CD4-positive, alpha-beta memory T cell (primary cell): Measurements from ENCODE around the gene SUCLG2. TPM values are rescaled to one million over a fixed set of nuclear protein-coding genes. Genes with fewer than 3 reads are reported as not detected.
A peak's percentile ranks its signal among the peaks of the same experiment; 100 is the strongest.

ENCODE experiments used
- CTCF ChIA-PET: fragments of 350-600 bp; sonication (Branson Sonifier 250); formaldehyde crosslinking; loops from one replicate; lab custom pipeline; 2021; ENCODE audit warnings: inconsistent platforms; ENCODE audit not compliant: partially characterized antibody; lab: Charles Lee
- POLR2A ChIA-PET: fragments of 350-600 bp; sonication (Branson Sonifier 250); formaldehyde crosslinking; loops from one replicate; lab custom pipeline; 2021; ENCODE audit not compliant: partially characterized antibody; lab: Charles Lee
- DNase-seq, 5 donors: peaks; one replicate each; pipeline versions ENCODE4 v3.0.0 to v3.0.0-alpha.2; 2020 to 2022; ENCODE audit warnings: mixed read lengths in 1 of 5
- H3K27ac ChIP-seq: one replicate; pipeline ENCODE4 v1.7.0; 2013; ENCODE audit warnings: low read depth, low read length
- H3K27me3 ChIP-seq: 2 replicates; pipeline ENCODE4 v1.7.0; 2013; ENCODE audit warnings: mild to moderate bottlenecking, low read length, moderate library complexity; ENCODE audit not compliant: insufficient read depth
- H3K36me3 ChIP-seq: 2 replicates; pipeline ENCODE4 v1.7.0; 2013; ENCODE audit warnings: mild to moderate bottlenecking, low read length, moderate library complexity; ENCODE audit not compliant: insufficient read depth
- H3K4me1 ChIP-seq: 2 replicates; pipeline ENCODE4 v1.7.0; 2013; ENCODE audit warnings: mild to moderate bottlenecking, low read length, moderate library complexity; ENCODE audit not compliant: insufficient read depth
- H3K4me3 ChIP-seq, 2 donors: one replicate each; pipeline ENCODE4 v1.7.0; 2013; ENCODE audit warnings: low read length in 2 of 2, mild to moderate bottlenecking in 1 of 2
- H3K9me3 ChIP-seq, 2 donors: one replicate each; pipeline ENCODE4 v1.7.0; 2013; ENCODE audit warnings: low read length in 2 of 2, control low read depth in 1 of 2; ENCODE audit not compliant: control insufficient read depth in 1 of 2
- H3K27ac Mint-ChIP-seq, 7 donors: one replicate each; pipeline ENCODE4 v1.8.0; 2020 to 2021; ENCODE audit warnings: mixed read lengths in 7 of 7, mild to moderate bottlenecking in 6 of 7, inconsistent platforms in 3 of 7, moderate library complexity in 3 of 7
- H3K27me3 Mint-ChIP-seq, 2 donors: one replicate each; pipeline ENCODE4 v1.8.0; 2020 to 2021; ENCODE audit warnings: mixed read lengths in 2 of 2
- H3K36me3 Mint-ChIP-seq, 2 donors: one replicate each; pipeline ENCODE4 v1.8.0; 2020 to 2021; ENCODE audit warnings: mixed read lengths in 2 of 2, inconsistent platforms in 1 of 2, mild to moderate bottlenecking in 1 of 2
- H3K4me1 Mint-ChIP-seq, 4 donors: one replicate each; pipeline ENCODE4 v1.8.0; 2020 to 2021; ENCODE audit warnings: mixed read lengths in 4 of 4, mild to moderate bottlenecking in 1 of 4
- H3K4me3 Mint-ChIP-seq, 8 donors: one replicate each; pipeline ENCODE4 v1.8.0; 2020 to 2021; ENCODE audit warnings: mixed read lengths in 8 of 8, mild to moderate bottlenecking in 7 of 8, moderate library complexity in 6 of 8, inconsistent platforms in 3 of 8
- H3K9me3 Mint-ChIP-seq, 8 donors: one replicate each; pipeline ENCODE4 v1.8.0; 2020 to 2021; ENCODE audit warnings: mixed read lengths in 8 of 8, mild to moderate bottlenecking in 5 of 8, inconsistent platforms in 3 of 8, moderate library complexity in 1 of 8
- intact Hi-C: fragments of 100-400 bp; cut with micrococcal nuclease; formaldehyde crosslinking; loops from one replicate; pipeline ENCODE4 v1.15.1; 2023
- polyA plus RNA-seq, 2 donors: library from polyadenylated mRNA; unstranded; fragments of 300-500 nt; fragmentation: Illumina TruSeq; gene quantifications; one replicate each; pipeline ENCODE4 v1.2.3, GENCODE V29; 2021
- total RNA-seq, 2 experiments: library from RNA; stranded (reverse); gene quantifications; one replicate each; pipeline ENCODE4 v1.2.3, GENCODE V29; 2021

The SUCLG2 gene
- total and polyA plus RNA-seq, 4 experiments from 2014 or later: 46.1 to 114 (median 56.8) TPM

DNA sequence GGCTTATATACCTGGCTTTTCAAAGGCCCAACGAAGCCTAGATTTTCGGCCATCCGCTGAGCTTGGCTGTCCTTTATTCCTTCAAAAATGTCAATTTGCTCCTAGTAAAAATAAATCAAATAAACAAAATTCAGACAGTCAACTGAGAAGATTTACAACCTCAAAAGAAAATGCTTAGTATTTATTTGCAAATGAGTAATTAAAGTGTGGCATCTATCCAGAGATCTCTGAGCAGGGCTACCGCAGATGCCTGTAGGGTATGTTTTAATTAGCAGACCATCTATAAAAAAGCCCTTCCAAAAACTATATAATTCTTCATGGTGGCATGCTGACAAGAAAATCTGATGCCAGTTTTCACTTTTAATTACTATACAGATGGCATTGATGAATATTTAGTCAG is 136.2 kb downstream of the SUCLG2 start:
- Mint-ChIP-seq H3K27me3 (no peaks in the 10 kb centered on the region), H3K36me3 (peaks cover 42 to 69% of the 10 kb centered on the region in 2 donors), H3K4me3 (no peak overlapping the region), H3K27ac (no peak overlapping the region), H3K9me3 (no peaks in the 10 kb centered on the region), H3K4me1 (peaks cover 0 to 5% (median under 1%) of the 10 kb centered on the region in 4 donors)
- intact Hi-C loops: no loop called here
- no peak overlapping the region for H3K27ac ChIP-seq
- CTCF ChIA-PET: interaction anchor here (0.6 kb wide), 1 partner anchor 23 kb away, joined by 3 read pairs; no protein-coding TSS in a partner anchor
- no peaks in the 10 kb centered on the region for H3K27me3 ChIP-seq
- peaks cover 14% of the 10 kb centered on the region for H3K36me3 ChIP-seq
- POLR2A ChIA-PET: no interaction called here
- no peak overlapping the region for H3K4me3 ChIP-seq
- no peak for DNase-seq
- no peaks in the 10 kb centered on the region for H3K9me3 ChIP-seq
- no peaks in the 10 kb centered on the region for H3K4me1 ChIP-seq

- no peak for DNase-seq
- Histone ChIP-seq H3K4me1 (no peaks in the 10 kb centered on the region), H3K27me3 (no peaks in the 10 kb centered on the region), H3K27ac (no peak overlapping the region), H3K9me3 (no peaks in the 10 kb centered on the region), H3K36me3 (peaks cover 14% of the 10 kb centered on the region), H3K4me3 (no peak overlapping the region)
- Mint-ChIP-seq H3K9me3 (no peaks in the 10 kb centered on the region), H3K4me3 (no peak overlapping the region), H3K36me3 (peaks cover 45 to 72% of the 10 kb centered on the region in 2 donors), H3K4me1 (peaks cover 0 to 5% (median under 1%) of the 10 kb centered on the region in 4 donors), H3K27me3 (no peaks in the 10 kb centered on the region), H3K27ac (no peak overlapping the region)
- intact Hi-C loops: no loop called here
- ChIA-PET POLR2A (no interaction called here), CTCF (interaction anchor here (0.6 to 1.3 kb wide), 2 partner anchors 23 to 271 kb away, joined by 3 read pairs; no protein-coding TSS in a partner anchor)
These were observed 136.6 kb downstream of the SUCLG2 start for GRCh38 chr3:67517781-67518180.

- intact Hi-C loops: no loop called here
- peaks cover 49 to 69% of the 10 kb centered on the region in 2 donors for H3K36me3 Mint-ChIP-seq
- no peaks in the 10 kb centered on the region for H3K9me3 Mint-ChIP-seq
- H3K27ac Mint-ChIP-seq: no peak overlapping the region
- H3K27me3 Mint-ChIP-seq: no peaks in the 10 kb centered on the region
- Histone ChIP-seq H3K4me3 (no peak overlapping the region), H3K27ac (no peak overlapping the region), H3K4me1 (no peaks in the 10 kb centered on the region), H3K9me3 (no peaks in the 10 kb centered on the region), H3K36me3 (peaks cover 14% of the 10 kb centered on the region), H3K27me3 (no peaks in the 10 kb centered on the region)
- DNase-seq: no peak
- peaks cover 0 to 5% (median 2%) of the 10 kb centered on the region in 4 donors for H3K4me1 Mint-ChIP-seq
- ChIA-PET CTCF (no interaction called here), POLR2A (no interaction called here)
- H3K4me3 Mint-ChIP-seq: no peak overlapping the region
These were observed 137.9 kb downstream of the SUCLG2 start for GRCh38 chr3:67516496-67516895.

DNA sequence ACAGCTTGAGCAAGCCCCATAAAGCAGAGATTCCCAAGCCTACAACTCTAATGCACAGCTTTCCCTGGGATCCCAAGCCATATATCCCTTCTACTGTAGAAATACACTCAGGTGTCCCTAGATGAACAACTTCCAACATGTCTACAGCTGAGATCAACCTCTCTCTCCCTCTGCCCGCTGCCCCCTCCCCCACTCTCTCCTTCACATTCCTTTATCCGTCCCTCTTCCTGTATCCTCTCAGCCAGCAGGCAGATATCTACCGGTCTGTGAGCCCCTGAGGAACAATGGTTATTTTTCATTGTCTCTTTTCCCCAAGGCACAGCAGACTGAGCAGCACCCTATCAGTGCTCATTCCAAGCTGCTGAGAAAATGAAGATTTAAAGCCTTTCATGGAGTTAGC is 138.6 kb downstream of the SUCLG2 start:
- Histone ChIP-seq H3K9me3 (no peaks in the 10 kb centered on the region), H3K27ac (no peak overlapping the region), H3K36me3 (peaks cover 14% of the 10 kb centered on the region), H3K4me1 (no peaks in the 10 kb centered on the region), H3K4me3 (no peak overlapping the region), H3K27me3 (no peaks in the 10 kb centered on the region)
- Mint-ChIP-seq H3K4me1 (peaks cover 0 to 5% (median 2%) of the 10 kb centered on the region in 4 donors), H3K27ac (peak overlapping the region in 2 of 7 donors; percentile 23 to 25), H3K36me3 (peaks cover 49 to 71% of the 10 kb centered on the region in 2 donors), H3K9me3 (no peaks in the 10 kb centered on the region), H3K4me3 (no peak overlapping the region), H3K27me3 (no peaks in the 10 kb centered on the region)
- DNase-seq: no peak
- ChIA-PET POLR2A (no interaction called here), CTCF (no interaction called here)
- intact Hi-C loops: no loop called here

GRCh38 chr3:67509471-67510075 is 144.8 kb downstream of the SUCLG2 start:
- Mint-ChIP-seq H3K4me1 (peaks cover 0 to 3% (median 0%) of the 10 kb centered on the region in 4 donors), H3K27ac (peak overlapping the region in 3 of 7 donors; percentile 57 to 82 (median 68)), H3K4me3 (no peak overlapping the region), H3K36me3 (peaks cover 51 to 55% of the 10 kb centered on the region in 2 donors), H3K27me3 (no peaks in the 10 kb centered on the region), H3K9me3 (no peaks in the 10 kb centered on the region)
- intact Hi-C loops: no loop called here
- Histone ChIP-seq H3K27ac (no peak overlapping the region), H3K9me3 (no peaks in the 10 kb centered on the region), H3K4me1 (no peaks in the 10 kb centered on the region), H3K36me3 (peaks cover 3% of the 10 kb centered on the region), H3K4me3 (no peak overlapping the region), H3K27me3 (no peaks in the 10 kb centered on the region)
- ChIA-PET POLR2A (no interaction called here), CTCF (no interaction called here)
- no peak for DNase-seq

GRCh38 chr3:67507584-67507983 is 146.8 kb downstream of the SUCLG2 start:
- ChIA-PET CTCF (interaction anchor here (0.7 kb wide), 1 partner anchor 540 kb away, joined by 3 read pairs; no protein-coding TSS in a partner anchor), POLR2A (no interaction called here)
- Histone ChIP-seq H3K36me3 (peaks cover 3% of the 10 kb centered on the region), H3K4me1 (no peaks in the 10 kb centered on the region), H3K27me3 (no peaks in the 10 kb centered on the region), H3K9me3 (no peaks in the 10 kb centered on the region), H3K27ac (no peak overlapping the region), H3K4me3 (no peak overlapping the region)
- intact Hi-C loops: no loop called here
- Mint-ChIP-seq H3K27ac (no peak overlapping the region), H3K4me3 (no peak overlapping the region), H3K36me3 (peaks cover 45 to 50% of the 10 kb centered on the region in 2 donors), H3K9me3 (peaks cover 0 to under 1% (median 0%) of the 10 kb centered on the region in 8 donors), H3K4me1 (peaks cover 0 to under 1% (median 0%) of the 10 kb centered on the region in 4 donors), H3K27me3 (no peaks in the 10 kb centered on the region)
- no peak for DNase-seq

DNA sequence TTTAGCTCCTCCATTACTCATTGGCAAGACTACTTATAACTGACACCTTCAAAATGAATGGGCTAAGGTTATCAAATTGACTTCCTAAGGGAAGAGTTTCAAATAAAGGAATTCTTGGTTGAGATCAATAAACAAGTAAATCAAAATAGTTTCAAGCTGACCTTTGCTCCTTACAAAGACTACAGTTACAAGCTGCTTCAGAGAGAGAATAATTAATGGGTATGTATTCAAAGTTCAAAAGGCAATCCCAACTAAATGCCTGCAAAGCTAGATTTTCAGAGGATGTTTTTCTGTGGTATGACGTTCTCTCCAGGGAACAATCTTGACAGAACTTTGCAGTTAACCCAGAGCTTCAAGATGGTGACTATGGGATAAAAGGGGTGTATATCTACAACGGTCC is 153.7 kb downstream of the SUCLG2 start:
- Histone ChIP-seq H3K27ac (no peak overlapping the region), H3K27me3 (no peaks in the 10 kb centered on the region), H3K4me3 (no peak overlapping the region), H3K9me3 (no peaks in the 10 kb centered on the region), H3K4me1 (no peaks in the 10 kb centered on the region), H3K36me3 (peaks cover 4% of the 10 kb centered on the region)
- Mint-ChIP-seq H3K36me3 (peaks cover 52 to 60% of the 10 kb centered on the region in 2 donors), H3K9me3 (peaks cover 0 to 2% (median 0%) of the 10 kb centered on the region in 8 donors), H3K27ac (no peak overlapping the region), H3K4me1 (peaks cover 0 to 3% (median 0%) of the 10 kb centered on the region in 4 donors), H3K27me3 (no peaks in the 10 kb centered on the region), H3K4me3 (no peak overlapping the region)
- intact Hi-C loops: no loop called here
- no peak for DNase-seq
- ChIA-PET CTCF (no interaction called here), POLR2A (no interaction called here)
